ENCODE measurements around the gene NR5A2. TPM values are rescaled to one million over a fixed set of nuclear protein-coding genes. Genes with fewer than 3 reads are reported as not detected.

Gene NR5A2
- total RNA-seq, 1 experiment from 2014 or later, result 22.3 TPM

DNA sequence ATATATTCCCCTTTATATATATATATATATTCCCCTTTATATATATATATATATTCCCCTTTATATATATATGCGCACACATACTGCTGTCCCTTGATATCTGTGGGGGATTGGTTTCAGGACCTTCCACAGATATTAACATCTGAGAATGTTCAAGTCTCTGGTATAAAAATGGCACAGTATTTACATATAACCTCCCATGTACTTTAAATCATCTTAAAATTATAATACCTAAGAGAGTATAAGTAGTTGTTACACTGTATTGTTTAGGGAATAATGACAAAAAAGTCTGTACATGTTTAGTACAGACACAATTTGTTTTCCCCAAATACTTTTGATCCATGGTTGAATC is 45.8 kb downstream of the NR5A2 start:
- Mint-ChIP-seq H3K27me3 (ENCODE audit: low read depth) (no peaks in the 10 kb centered on the region), H3K9me3 (no peaks in the 10 kb centered on the region), H3K4me1 (peaks cover 23% of the 10 kb centered on the region), H3K36me3 (peaks cover 5% of the 10 kb centered on the region), H3K27ac (peak overlapping the region; percentile 7; the same call in 1 of the 2 replicates), H3K4me3 (no peak overlapping the region)
- no peak for TF ChIP-seq IRF2 (CRISPR knock-in tag; IDR thresholded peaks at IDR 0.05; ENCODE audit: borderline replicate concordance, low read depth)
- TF ChIP-seq, protein P1, sequence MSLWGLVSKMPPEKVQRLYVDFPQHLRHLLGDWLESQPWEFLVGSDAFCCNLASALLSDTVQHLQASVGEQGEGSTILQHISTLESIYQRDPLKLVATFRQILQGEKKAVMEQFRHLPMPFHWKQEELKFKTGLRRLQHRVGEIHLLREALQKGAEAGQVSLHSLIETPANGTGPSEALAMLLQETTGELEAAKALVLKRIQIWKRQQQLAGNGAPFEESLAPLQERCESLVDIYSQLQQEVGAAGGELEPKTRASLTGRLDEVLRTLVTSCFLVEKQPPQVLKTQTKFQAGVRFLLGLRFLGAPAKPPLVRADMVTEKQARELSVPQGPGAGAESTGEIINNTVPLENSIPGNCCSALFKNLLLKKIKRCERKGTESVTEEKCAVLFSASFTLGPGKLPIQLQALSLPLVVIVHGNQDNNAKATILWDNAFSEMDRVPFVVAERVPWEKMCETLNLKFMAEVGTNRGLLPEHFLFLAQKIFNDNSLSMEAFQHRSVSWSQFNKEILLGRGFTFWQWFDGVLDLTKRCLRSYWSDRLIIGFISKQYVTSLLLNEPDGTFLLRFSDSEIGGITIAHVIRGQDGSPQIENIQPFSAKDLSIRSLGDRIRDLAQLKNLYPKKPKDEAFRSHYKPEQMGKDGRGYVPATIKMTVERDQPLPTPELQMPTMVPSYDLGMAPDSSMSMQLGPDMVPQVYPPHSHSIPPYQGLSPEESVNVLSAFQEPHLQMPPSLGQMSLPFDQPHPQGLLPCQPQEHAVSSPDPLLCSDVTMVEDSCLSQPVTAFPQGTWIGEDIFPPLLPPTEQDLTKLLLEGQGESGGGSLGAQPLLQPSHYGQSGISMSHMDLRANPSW (CRISPR knock-in tag; conservative IDR thresholded peaks at IDR 0.05; ENCODE audit: low read depth), result no peak
- no peak for TF ChIP-seq ZNF138 (CRISPR knock-in tag; conservative IDR thresholded peaks at IDR 0.05)
- no peak for TF ChIP-seq FOXK1 (CRISPR knock-in tag; IDR thresholded peaks at IDR 0.05)
- TF ChIP-seq, protein P2, sequence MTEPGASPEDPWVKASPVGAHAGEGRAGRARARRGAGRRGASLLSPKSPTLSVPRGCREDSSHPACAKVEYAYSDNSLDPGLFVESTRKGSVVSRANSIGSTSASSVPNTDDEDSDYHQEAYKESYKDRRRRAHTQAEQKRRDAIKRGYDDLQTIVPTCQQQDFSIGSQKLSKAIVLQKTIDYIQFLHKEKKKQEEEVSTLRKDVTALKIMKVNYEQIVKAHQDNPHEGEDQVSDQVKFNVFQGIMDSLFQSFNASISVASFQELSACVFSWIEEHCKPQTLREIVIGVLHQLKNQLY (CRISPR knock-in tag; IDR thresholded peaks at IDR 0.05), result no peak
- TF ChIP-seq FOXP1 (CRISPR knock-in tag; IDR thresholded peaks at IDR 0.05; ENCODE audit: borderline replicate concordance), result no peak
- no peak for TF ChIP-seq SP1 (CRISPR knock-in tag; conservative IDR thresholded peaks at IDR 0.05)
- TF ChIP-seq, protein P3, sequence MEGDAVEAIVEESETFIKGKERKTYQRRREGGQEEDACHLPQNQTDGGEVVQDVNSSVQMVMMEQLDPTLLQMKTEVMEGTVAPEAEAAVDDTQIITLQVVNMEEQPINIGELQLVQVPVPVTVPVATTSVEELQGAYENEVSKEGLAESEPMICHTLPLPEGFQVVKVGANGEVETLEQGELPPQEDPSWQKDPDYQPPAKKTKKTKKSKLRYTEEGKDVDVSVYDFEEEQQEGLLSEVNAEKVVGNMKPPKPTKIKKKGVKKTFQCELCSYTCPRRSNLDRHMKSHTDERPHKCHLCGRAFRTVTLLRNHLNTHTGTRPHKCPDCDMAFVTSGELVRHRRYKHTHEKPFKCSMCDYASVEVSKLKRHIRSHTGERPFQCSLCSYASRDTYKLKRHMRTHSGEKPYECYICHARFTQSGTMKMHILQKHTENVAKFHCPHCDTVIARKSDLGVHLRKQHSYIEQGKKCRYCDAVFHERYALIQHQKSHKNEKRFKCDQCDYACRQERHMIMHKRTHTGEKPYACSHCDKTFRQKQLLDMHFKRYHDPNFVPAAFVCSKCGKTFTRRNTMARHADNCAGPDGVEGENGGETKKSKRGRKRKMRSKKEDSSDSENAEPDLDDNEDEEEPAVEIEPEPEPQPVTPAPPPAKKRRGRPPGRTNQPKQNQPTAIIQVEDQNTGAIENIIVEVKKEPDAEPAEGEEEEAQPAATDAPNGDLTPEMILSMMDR (IDR thresholded peaks at IDR 0.05), result no peak
- no peak for TF ChIP-seq HMGA2 (CRISPR knock-in tag; IDR thresholded peaks at IDR 0.05)
- no peak for TF ChIP-seq NFATC4 (CRISPR knock-in tag; IDR thresholded peaks at IDR 0.05)
- TF ChIP-seq CREB1 (CRISPR knock-in tag; IDR thresholded peaks at IDR 0.05), result no peak
- CTCF ChIA-PET, result no interaction called here
- POLR2A ChIA-PET, result no interaction called here
- DNase-seq (ENCODE audit: low spot score) (no peak), ATAC-seq (no peak)

DNA sequence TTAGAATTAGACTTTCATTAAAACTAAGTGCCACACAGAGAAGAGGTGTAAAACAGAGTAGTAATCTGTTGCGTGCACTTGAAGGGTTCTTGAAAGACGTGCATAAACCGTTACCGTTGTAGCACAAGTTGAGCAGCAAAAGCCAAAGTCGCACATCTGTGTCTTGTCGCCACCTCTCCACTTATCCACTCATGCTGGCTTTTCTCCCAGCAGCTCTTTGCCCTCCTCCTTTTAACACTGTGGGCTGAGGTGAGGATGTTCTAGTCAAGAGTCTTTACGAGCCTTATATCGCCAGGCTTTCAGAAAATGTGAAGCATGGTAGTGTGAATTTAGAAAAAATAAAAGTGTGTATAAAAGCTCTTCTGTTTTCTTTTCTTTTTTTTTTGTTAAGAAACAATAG is 48.0 kb downstream of the NR5A2 start:
- ATAC-seq (peak; percentile 69), DNase-seq (ENCODE audit: low spot score) (no peak)
- Mint-ChIP-seq H3K4me3 (no peak overlapping the region), H3K27me3 (ENCODE audit: low read depth) (peaks cover 4% of the 10 kb centered on the region), H3K4me1 (peaks cover 41% of the 10 kb centered on the region), H3K27ac (peak overlapping the region; percentile 63), H3K36me3 (peaks cover 5% of the 10 kb centered on the region), H3K9me3 (no peaks in the 10 kb centered on the region)
- ChIA-PET CTCF (no interaction called here), POLR2A (no interaction called here)
- TF ChIP-seq SMAD3 (CRISPR knock-in tag; IDR thresholded peaks at IDR 0.05; ENCODE audit: borderline replicate concordance), result no peak
- TF ChIP-seq, protein P4, sequence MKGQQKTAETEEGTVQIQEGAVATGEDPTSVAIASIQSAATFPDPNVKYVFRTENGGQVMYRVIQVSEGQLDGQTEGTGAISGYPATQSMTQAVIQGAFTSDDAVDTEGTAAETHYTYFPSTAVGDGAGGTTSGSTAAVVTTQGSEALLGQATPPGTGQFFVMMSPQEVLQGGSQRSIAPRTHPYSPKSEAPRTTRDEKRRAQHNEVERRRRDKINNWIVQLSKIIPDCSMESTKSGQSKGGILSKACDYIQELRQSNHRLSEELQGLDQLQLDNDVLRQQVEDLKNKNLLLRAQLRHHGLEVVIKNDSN (CRISPR knock-in tag; IDR thresholded peaks at IDR 0.05), result no peak
- TF ChIP-seq JAZF1 (CRISPR knock-in tag; IDR thresholded peaks at IDR 0.05), result no peak
- TF ChIP-seq ZNF671 (CRISPR knock-in tag; IDR thresholded peaks at IDR 0.05), result no peak
- no peak for TF ChIP-seq RORB (CRISPR knock-in tag; IDR thresholded peaks at IDR 0.05)
- no peak for TF ChIP-seq CREM (CRISPR knock-in tag; IDR thresholded peaks at IDR 0.05)
- TF ChIP-seq ETV6 (CRISPR knock-in tag; IDR thresholded peaks at IDR 0.05), result no peak
- TF ChIP-seq, protein P5, sequence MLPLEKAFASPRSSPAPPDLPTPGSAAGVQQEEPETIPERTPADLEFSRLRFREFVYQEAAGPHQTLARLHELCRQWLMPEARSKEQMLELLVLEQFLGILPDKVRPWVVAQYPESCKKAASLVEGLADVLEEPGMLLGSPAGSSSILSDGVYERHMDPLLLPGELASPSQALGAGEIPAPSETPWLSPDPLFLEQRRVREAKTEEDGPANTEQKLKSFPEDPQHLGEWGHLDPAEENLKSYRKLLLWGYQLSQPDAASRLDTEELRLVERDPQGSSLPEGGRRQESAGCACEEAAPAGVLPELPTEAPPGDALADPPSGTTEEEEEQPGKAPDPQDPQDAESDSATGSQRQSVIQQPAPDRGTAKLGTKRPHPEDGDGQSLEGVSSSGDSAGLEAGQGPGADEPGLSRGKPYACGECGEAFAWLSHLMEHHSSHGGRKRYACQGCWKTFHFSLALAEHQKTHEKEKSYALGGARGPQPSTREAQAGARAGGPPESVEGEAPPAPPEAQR (CRISPR knock-in tag; IDR thresholded peaks at IDR 0.05), result no peak
- no peak for TF ChIP-seq GTF2I (CRISPR knock-in tag; conservative IDR thresholded peaks at IDR 0.05)
